Measurements from ENCODE around the gene PREB. TPM values are rescaled to one million over a fixed set of nuclear protein-coding genes. Genes with fewer than 3 reads are reported as not detected.

The PREB gene
- total and polyA plus RNA-seq, 2 of the 13 experiments (the other 11 are each of a cell fraction or from before 2014, with no cell fraction given), result 112 to 192 TPM

GRCh38 chr2:27085673-27086089 lies 48.8 kb downstream of the PREB start (continued):
- TF ChIP-seq, protein P1, sequence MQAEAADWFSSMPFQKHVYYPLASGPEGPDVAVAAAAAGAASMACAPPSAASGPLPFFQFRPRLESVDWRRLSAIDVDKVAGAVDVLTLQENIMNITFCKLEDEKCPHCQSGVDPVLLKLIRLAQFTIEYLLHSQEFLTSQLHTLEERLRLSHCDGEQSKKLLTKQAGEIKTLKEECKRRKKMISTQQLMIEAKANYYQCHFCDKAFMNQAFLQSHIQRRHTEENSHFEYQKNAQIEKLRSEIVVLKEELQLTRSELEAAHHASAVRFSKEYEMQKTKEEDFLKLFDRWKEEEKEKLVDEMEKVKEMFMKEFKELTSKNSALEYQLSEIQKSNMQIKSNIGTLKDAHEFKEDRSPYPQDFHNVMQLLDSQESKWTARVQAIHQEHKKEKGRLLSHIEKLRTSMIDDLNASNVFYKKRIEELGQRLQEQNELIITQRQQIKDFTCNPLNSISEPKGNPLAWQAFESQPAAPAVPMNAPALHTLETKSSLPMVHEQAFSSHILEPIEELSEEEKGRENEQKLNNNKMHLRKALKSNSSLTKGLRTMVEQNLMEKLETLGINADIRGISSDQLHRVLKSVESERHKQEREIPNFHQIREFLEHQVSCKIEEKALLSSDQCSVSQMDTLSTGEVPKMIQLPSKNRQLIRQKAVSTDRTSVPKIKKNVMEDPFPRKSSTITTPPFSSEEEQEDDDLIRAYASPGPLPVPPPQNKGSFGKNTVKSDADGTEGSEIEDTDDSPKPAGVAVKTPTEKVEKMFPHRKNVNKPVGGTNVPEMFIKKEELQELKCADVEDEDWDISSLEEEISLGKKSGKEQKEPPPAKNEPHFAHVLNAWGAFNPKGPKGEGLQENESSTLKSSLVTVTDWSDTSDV (CRISPR knock-in tag; IDR thresholded peaks at IDR 0.05), result no peak
- TF ChIP-seq KDM4B (CRISPR knock-in tag; IDR thresholded peaks at IDR 0.05) (no peak; the same call in 1 of the 2 replicates), NFAT5 (CRISPR knock-in tag; IDR thresholded peaks at IDR 0.05) (no peak), THAP9 (CRISPR knock-in tag; IDR thresholded peaks at IDR 0.05; ENCODE audit: borderline replicate concordance) (0 out of 2 replicates have a peak, but pooled peaks have one; percentile 3), ZFY (CRISPR knock-in tag; IDR thresholded peaks at IDR 0.05) (no peak; the same call in 1 of the 2 replicates), ZNF350 (CRISPR knock-in tag; IDR thresholded peaks at IDR 0.05; ENCODE audit: borderline replicate concordance, low read depth) (no peak), ZSCAN25 (CRISPR knock-in tag; IDR thresholded peaks at IDR 0.05) (no peak), HOXA3 (CRISPR knock-in tag; IDR thresholded peaks at IDR 0.05) (peak; percentile 63), DR1 (CRISPR knock-in tag; IDR thresholded peaks at IDR 0.05) (no peak), ZNF703 (CRISPR knock-in tag; IDR thresholded peaks at IDR 0.05; ENCODE audit: borderline replicate concordance) (no peak), CHD4 (IDR thresholded peaks at IDR 0.05; ENCODE audit: borderline replicate concordance, low read length) (no peak), TCF12 (IDR thresholded peaks at IDR 0.05) (no peak), TCF12 (CRISPR knock-in tag; IDR thresholded peaks at IDR 0.05) (no peak), GTF3A (CRISPR knock-in tag; conservative IDR thresholded peaks at IDR 0.05) (0 out of 2 replicates have a peak, but pooled peaks have one; percentile 1), MED1 (CRISPR knock-in tag; IDR thresholded peaks at IDR 0.05) (no peak), GPN1 (CRISPR knock-in tag; IDR thresholded peaks at IDR 0.05; ENCODE audit: borderline replicate concordance) (no peak), ZNF883 (CRISPR knock-in tag; IDR thresholded peaks at IDR 0.05; ENCODE audit: not compliant biosample characterization) (no peak)
- TF ChIP-seq, protein P2, sequence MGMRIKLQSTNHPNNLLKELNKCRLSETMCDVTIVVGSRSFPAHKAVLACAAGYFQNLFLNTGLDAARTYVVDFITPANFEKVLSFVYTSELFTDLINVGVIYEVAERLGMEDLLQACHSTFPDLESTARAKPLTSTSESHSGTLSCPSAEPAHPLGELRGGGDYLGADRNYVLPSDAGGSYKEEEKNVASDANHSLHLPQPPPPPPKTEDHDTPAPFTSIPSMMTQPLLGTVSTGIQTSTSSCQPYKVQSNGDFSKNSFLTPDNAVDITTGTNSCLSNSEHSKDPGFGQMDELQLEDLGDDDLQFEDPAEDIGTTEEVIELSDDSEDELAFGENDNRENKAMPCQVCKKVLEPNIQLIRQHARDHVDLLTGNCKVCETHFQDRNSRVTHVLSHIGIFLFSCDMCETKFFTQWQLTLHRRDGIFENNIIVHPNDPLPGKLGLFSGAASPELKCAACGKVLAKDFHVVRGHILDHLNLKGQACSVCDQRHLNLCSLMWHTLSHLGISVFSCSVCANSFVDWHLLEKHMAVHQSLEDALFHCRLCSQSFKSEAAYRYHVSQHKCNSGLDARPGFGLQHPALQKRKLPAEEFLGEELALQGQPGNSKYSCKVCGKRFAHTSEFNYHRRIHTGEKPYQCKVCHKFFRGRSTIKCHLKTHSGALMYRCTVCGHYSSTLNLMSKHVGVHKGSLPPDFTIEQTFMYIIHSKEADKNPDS (CRISPR knock-in tag; IDR thresholded peaks at IDR 0.05), result no peak

Measured in HepG2 (cell line).